Kidney tubule cell (primary cell): ENCODE measurements around the gene PCED1B.
"Not testable (repeated sequence)": the region's sequence is repeated elsewhere in the genome, so short reads cannot be mapped to it uniquely, and the experiment has no call there.

Source experiments
- DNase-seq: peaks from one replicate; pipeline ENCODE4 v3.0.0-alpha.2; 2018; ENCODE audit warnings: low spot score

PCED1B gene

GRCh38 chr12:47209014-47209413 lies 129.6 kb downstream of the PCED1B start:
- no peak for DNase-seq

DNA sequence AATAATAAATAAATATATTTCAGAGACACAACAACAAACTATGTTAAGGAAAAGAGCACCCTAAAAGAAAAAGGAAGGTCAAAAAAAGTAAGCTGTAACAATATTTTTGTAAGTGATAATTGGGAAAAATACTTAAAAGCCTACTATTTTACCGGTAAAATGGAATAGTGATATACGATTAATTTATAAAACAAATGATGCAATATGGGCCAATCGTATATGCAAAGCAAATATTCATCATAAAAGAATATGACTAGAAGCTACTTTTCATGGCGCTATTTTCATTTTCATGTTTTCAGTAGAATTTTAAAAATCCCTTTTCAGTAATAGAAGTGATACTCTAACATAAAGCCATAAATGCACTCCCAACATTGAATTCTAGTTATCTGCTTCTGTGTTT lies 131.4 kb downstream of the PCED1B start:
- DNase-seq, result no peak

DNA sequence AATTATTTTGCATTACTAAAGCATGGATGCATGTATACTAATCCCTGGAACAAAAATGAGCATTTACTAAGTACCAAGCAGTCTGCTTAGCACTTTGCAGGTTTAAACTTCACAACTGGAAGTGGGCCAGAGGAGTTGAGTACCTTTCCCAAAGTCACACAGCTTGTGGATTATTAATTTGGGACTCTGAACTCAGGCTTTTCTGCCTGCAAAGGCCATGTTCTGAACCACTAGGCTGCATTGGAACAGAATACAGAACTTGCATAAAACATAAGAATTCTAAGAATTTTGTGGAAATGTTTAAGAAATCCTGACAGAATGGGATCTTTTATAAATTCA lies 133.2 kb downstream of the PCED1B start:
- no peak for DNase-seq

GRCh38 chr12:47213396-47213795 lies 134.0 kb downstream of the PCED1B start:
- no peak for DNase-seq

DNA sequence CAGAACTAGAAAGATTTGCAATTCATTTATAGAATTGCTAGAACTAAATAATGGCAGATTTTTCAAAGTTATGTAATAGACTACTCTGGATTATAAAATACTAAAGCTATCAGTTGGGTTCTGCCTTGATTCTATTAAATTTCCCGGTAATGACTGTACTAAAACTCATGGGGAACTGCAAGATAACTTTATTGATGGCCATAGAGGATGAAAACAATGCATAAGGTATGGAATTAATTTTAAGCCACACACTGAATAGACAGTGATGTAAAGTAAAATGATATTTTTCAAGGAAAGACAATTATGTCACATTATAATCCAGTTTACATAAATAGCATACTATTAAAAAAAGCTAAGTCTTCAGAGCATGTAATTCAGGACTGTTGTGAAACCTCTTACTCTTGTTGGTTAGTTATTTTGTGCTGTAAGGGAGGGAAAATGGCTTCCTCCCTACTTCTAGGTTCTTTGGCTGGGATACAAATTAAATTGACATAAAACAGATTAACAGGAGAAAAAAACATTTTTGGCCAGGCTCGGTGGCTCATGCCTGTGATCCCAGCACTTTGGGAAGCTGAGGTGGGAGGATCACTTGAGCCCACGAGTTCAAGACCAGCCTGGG lies 134.7 kb downstream of the PCED1B start:
- no peak for DNase-seq

- DNase-seq, result no peak
Measured at GRCh38 chr12:47214771-47215170, 135.3 kb downstream of the PCED1B start.

DNA sequence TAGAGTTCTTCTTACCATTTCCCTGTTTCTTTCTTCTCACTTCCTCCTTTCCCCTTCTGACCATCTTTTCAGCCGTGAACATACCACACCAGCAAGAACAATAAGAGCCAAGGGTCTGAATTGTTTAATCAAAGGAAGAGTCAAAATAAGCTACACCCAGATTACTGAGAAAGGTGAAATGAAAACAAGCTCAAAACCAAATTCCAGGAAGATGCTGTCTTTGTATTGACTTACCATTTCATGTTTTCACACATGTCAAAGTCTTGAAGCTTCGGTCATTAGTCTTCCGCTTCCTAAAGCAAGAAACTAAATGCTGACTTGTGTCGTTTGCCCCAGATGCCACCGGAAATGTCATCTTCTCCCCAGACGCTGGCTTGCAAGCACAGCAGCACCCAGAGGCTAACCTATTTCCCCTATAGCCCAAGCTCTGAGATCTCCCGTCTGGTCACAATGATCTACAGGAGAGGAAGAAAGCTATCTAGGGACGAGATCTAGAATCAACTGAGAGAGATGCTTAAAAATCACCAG lies 136.8 kb downstream of the PCED1B start:
- no peak for DNase-seq

DNA sequence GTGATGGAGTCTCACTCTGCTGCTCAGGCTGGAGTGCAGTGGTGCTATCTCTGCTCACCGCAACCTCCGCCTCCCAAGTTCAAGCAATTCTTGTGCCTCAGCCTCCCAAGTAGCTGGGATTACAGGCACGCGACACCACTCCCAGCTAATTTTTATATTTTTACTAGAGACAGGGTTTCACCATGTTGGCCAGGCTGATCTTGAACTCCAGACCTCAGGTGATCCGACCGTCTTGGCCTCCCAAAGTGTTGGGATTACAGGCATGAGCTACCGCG lies 138.1 kb downstream of the PCED1B start:
- DNase-seq, result not testable (repeated sequence)

DNA sequence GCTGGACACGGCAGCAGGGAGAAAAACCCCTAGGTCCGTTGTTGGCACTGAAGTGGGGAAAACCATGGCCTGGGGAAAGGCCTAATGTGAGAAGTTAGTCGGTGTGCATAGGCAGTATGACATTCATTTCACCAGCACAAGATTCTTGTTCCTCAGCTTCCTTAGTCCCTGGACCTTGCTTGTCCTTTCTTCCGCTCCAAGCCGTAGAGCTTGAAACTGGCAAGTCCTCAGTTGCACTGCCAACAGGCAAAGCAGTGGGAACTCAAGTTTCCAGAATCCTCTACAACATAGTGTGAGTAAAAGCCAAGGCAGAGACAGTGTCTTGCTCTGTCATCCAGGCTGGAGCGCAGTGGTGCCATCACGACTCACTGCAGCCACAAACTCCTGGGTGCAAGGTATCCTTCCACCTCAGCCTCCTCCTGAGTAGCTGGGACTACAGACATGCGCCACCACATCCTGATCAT lies 138.8 kb downstream of the PCED1B start:
- DNase-seq, result no peak

GRCh38 chr12:47219243-47219642 lies 139.8 kb downstream of the PCED1B start:
- no peak for DNase-seq

DNA sequence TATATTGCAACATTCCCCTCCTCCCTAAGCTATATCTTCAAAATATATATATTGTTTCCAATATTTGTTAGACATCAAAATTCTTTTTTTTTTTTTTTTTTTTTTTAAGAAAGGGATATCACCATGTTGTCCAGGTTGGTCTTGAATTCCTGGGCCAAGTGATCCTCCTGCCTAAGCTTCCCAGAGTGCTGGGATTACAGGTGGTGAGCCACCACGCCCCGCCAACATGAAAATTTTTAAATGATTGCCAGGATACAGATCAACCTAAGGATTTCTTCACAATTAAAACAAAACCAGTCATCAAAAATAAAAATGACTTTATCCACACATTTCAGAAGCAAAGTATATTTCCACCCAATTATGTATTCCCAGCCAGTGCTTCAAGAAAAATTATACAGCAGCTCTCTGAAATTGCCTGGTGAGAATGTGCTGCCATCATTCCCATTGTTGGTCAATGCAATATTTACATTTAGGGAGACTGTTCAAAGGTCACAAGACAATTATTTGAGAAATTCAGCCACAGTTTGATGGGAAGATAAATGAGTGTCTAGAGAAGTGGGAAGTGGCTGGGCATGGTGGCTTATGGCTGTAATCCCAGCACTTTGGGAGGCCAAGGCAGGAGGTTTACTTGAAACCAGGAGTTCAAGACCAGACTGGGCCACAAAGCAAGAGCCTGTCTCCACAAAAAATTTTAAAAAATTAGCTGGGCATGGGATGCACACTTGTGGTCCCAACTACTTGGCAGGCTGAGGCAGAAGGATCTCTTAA lies 142.0 kb downstream of the PCED1B start:
- no peak for DNase-seq

DNA sequence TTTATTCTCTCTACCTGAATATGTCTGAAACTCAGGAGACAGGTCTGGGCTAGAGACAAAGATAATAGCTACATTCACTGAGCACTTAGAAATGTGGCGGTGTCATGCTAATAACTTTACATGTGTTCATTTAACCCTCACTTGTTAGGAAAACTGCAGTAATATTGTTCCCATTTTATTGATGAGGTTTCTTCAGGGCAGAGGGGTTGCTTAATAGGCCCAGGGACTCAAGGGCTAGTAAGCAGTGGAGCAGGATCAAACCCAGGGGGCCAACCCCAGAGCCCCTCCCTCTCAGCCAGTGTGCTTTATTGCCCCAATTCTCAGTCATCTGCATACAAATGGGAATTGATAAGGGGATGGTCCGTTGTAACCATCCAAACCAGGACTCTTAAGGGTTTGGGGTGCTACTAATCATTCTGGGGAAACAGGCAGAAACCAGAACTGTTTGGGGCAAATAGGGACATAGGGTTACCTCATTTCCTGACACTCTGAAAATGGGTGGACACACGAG lies 143.2 kb downstream of the PCED1B start:
- no peak for DNase-seq

DNA sequence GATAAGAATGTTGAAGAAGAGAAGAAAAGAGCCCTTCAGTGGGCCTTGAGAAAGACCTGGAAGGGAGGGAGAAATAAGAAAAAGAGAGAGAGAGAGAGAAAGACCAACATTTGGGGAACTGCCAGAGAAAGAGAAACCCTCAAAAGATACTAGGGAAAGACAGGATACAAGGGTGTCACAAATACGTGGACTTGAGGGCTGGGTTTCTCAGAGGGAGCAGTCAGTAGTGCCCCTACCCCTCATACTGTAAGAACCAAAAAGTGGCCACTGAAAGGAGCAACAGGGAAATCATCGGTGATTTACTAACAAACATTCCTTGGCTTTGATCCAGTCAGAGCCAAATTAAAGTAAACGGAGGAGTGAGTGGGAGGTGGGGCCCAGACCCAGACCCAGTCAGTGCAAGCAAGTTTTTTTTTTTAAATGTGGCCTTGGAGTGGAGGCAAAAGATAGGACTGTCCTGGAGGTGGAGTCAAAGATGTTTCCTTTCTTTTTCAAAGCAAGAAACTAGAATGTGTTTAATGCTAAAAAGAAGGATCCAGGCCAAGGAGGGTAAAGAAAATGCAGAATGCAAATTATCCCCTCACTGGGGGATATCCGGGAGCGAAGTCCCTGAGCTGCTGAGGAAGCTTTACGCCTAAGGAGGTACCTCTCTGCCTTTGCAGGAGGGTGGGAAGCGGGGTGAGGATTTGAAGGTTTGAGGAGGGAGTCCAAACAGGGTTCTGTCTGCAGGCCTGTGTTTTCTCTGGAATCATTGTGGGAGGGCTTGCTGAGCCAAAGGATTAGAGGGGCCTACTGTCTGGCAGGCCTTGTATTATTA lies 143.8 kb downstream of the PCED1B start:
- DNase-seq, result no peak

DNA sequence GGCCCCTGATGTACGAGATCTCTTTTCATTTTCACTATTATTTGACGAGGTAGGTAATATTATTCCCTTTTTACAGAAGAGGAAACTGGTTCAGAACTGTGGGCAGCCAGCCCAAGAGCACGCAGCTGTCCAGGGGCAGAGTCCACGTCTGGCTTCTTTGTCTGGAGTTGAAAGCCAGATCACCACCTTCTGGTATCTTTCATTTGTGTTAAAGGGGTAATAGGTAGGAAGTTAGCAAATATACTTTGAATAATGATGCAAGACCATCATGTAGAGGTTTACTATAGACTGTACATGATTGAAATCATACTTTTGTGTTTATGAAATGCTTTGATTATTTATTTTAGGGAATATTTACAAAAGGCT lies 144.4 kb downstream of the PCED1B start:
- no peak for DNase-seq

- no peak for DNase-seq
Measured at GRCh38 chr12:47224563-47225133, 145.2 kb downstream of the PCED1B start.

GRCh38 chr12:47225356-47225755 lies 145.9 kb downstream of the PCED1B start:
- DNase-seq, result no peak

DNA sequence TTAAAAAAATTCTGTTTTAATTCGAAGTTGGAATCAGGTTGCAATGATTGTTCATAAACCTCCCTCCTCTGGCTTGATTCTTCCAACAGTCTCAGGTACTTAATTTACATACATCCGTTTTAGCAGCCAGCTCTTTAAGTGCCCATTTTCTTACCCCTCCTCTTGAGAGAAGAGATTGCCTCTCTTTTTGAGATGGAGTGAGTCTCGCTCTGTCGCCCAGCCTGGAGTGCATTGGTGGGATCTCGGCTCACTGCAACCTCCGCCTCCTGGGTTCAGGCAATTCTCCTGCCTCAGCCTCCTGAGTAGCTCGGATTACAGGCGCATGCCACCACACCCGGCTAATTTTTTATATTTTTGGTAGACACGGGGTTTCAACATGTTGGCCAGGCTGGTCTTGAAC lies 146.8 kb downstream of the PCED1B start:
- DNase-seq, result no peak

DNA sequence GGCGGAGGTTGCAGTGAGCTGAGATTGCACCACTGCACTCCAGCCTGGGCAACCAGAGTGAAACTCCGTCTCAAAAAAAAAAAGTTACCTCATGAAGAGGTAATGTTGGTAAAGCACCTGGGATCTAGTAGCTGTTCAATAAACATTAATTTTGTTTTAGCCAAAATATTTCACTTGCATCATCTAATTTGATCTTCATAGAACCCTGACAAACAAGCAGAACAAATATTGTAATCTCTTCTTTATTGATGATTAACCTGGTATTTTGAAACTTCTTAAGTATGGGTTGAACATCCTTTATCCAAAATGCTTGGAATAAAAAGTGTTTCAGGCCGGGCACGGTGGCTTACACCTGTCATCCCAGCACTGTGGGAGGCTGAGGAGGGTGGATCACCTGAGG lies 149.4 kb downstream of the PCED1B start:
- DNase-seq, result no peak

DNA sequence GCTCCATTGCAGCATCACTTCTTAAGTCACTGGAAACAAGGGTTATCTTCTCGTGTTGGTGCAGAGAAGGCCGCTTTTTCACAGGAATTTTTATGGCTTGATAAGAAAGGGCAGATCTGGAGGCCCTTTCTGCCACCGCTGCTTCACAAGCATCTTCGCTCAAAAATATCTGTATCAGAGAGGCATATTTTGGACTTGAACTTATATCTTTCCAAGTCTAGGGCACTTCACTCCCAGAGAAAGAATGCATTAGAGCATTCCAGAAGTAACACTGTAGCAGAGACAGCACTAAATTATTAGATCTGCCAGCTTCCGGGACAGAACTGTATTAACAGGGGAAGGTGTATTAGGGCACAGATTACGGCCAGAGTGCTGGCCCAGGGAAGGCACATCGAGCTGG lies 152.0 kb downstream of the PCED1B start:
- no peak for DNase-seq

DNA sequence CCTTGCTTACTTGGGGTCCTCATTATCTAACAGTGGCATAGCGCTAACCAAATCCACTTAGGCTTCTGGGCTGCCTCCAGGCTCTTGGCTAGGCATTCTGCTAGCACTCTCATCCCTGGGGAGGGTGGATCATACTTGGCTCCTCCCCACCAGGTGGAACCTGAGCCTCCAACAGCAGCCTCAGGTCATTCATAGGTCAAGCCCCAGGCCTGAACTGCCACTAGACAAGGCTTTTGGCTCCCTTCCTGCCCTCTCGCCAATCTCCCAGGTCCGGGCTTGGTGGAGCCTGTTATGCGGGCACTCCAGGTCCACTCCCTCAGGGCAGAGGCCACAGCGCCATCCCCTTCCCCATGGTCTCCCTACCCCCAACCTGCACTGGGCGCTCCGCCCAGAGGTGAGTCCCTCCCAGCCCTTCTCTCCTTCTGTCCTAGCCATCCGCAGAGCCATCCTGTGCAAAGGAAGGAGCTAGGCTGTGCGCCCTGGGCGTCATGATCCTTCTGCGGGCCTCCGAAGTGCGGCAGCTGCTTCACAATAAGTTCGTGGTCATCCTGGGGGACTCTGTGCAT lies 155.2 kb downstream of the PCED1B start:
- DNase-seq, result no peak

GRCh38 chr12:47235258-47236040 lies 156.0 kb downstream of the PCED1B start:
- DNase-seq, result no peak
